Upper lobe of right lung (tissue), 1 donor: Measurements from ENCODE around the gene ADAMTS6. TPM values are rescaled to one million over a fixed set of nuclear protein-coding genes. Genes with fewer than 3 reads are reported as not detected.

Experiments
- ATAC-seq: fragments of 200-7000 bp; cut with Tn5 transposase; one replicate; pipeline ENCODE4 v1.9.1; 2020; ENCODE audit warnings: mild to moderate bottlenecking, moderate library complexity
- DNase-seq: peaks from one replicate; pipeline ENCODE4 v3.0.0-alpha.2; 2020
- H3K27ac ChIP-seq: fragments of 200-600 bp; one replicate; pipeline ENCODE4 v1.8.0; 2022
- H3K27me3 ChIP-seq: fragments of 200-600 bp; one replicate; pipeline ENCODE4 v1.8.0; 2022; ENCODE audit warnings: mild to moderate bottlenecking
- H3K36me3 ChIP-seq: fragments of 200-600 bp; one replicate; pipeline ENCODE4 v1.8.0; 2022
- H3K4me1 ChIP-seq: fragments of 200-600 bp; one replicate; pipeline ENCODE4 v1.8.0; 2022
- H3K4me3 ChIP-seq: fragments of 200-600 bp; one replicate; pipeline ENCODE4 v1.8.0; 2022; ENCODE audit warnings: mild to moderate bottlenecking
- H3K9me3 ChIP-seq: fragments of 200-600 bp; one replicate; pipeline ENCODE4 v1.8.0; 2022
- intact Hi-C: fragments of 100-400 bp; cut with DNase I; formaldehyde crosslinking; loops from one replicate; pipeline ENCODE4 v1.11.0; 2022
- total RNA-seq: library from RNA; stranded (reverse); fragmentation: NEBNext Ultra II Directional; extraction: Animal tissue kit (Norgen Biotek cat#: 25700); gene quantifications from one replicate; pipeline ENCODE4 v1.2.1, GENCODE V29; 2021
- TF ChIP-seq, protein P1 (sequence below): fragments of 200-600 bp; IDR thresholded peaks from one replicate; pipeline ENCODE4 v1.8.0; 2022; ENCODE audit warnings: antibody characterized with exemption
- donor health status: DM: no; HTN: yes; CAD: no; lungs with severe emphysema.

The ADAMTS6 gene
- total RNA-seq, 1 donor from 2014 or later = 2.3 TPM

DNA sequence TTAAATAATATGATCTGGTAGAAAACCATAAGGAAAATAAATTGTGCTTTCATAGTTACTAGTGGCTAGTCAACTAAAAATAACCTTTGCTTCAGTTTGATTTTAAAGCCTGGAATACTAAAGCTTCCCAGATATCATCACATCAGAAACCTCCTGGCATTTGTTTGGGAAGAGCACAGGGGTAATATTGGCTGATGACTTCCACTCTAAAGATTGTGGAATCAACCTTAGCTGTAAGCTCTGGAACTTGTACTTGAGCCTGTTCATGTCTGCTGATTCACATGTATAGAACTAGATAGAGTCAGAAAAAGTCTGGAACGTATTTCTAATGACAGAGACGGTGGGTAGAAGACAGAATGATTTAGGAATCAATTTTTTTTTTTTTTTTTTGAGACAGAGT lies 367.9 kb downstream of the ADAMTS6 start:
- no peak for DNase-seq
- Histone ChIP-seq H3K36me3 (no peaks in the 10 kb centered on the region), H3K4me3 (no peak overlapping the region), H3K4me1 (no peaks in the 10 kb centered on the region), H3K27me3 (no peaks in the 10 kb centered on the region), H3K9me3 (peaks cover 6% of the 10 kb centered on the region), H3K27ac (no peak overlapping the region)
- TF ChIP-seq, protein P1, sequence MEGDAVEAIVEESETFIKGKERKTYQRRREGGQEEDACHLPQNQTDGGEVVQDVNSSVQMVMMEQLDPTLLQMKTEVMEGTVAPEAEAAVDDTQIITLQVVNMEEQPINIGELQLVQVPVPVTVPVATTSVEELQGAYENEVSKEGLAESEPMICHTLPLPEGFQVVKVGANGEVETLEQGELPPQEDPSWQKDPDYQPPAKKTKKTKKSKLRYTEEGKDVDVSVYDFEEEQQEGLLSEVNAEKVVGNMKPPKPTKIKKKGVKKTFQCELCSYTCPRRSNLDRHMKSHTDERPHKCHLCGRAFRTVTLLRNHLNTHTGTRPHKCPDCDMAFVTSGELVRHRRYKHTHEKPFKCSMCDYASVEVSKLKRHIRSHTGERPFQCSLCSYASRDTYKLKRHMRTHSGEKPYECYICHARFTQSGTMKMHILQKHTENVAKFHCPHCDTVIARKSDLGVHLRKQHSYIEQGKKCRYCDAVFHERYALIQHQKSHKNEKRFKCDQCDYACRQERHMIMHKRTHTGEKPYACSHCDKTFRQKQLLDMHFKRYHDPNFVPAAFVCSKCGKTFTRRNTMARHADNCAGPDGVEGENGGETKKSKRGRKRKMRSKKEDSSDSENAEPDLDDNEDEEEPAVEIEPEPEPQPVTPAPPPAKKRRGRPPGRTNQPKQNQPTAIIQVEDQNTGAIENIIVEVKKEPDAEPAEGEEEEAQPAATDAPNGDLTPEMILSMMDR = no peak
- intact Hi-C loops = no loop called here
- no peak for ATAC-seq

DNA sequence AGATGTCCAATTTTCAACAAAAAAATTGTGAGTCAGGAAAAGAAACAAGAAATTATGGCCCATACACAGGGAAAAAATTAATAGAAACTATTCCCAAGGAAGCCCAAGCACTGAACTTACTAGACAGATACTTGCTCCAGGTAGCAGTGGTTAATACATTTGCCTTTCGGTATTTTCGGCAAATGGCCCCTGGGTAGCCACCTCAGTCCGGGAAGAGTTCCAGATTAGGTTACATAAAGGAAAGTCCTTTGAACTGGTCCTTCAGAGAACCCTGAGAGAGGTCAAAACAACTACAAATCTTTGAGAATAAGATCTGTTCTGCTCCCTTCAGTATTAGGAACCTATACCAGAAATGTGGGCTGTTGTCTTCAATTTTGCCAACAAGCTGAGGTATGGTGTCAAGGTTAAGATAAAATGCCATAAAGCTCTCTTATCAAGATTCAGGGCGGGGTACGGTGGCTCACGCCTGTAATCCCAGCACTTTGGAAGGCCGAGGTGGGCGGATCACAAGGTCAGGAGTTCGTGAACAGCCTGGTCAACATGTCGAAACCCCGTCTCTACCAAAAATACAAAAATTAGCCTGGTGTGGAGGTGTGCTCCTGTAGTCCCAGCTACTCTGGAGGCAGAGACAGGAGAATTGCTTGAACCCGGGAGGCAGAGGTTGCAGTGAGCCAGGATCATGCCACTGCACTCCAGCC lies 369.6 kb downstream of the ADAMTS6 start:
- H3K4me3 ChIP-seq = no peak overlapping the region

DNA sequence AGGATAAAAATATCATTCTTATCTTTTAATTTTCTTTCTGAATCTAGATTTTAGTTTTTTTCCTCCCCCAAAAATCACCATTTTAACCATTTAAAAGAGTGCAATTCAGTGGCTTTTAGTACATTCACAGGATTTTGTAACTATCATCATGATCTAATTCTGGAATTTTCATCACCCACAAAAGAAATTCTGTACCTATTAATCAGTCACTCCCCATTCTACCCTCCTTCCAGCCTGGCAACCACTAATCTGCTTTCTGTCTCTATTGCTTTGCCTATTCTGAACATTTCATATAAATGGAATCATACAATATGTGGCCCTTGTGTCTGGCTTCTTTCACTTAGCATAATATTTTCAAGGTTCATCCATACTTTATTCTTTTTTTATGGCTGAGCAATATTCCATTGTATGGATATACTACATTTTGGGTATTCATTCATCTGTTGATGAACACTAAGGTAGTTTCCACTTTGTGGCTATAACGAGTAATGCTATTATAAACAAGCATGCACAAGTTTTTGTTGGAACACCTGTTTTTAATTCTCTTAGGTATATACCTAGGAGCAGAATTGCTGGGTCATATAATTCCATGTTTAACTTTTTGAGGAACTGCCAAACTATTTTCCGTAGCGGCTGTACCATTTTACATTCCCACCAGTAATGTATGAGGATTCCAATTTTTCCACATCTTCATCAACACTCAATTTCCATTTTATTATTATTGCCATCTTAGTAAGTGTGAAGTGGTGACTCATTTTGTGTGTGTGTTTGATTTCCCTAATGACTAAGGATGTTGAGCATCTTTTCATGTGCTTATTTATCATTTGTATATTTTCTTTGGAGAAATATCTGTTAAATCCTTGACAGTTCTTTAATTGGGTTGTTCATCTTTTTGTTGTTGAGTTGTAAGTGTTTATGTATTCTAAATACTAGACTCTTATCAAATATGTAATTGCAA lies 372.7 kb downstream of the ADAMTS6 start:
- Histone ChIP-seq H3K27me3 (no peaks in the 10 kb centered on the region), H3K36me3 (no peaks in the 10 kb centered on the region), H3K4me1 (no peaks in the 10 kb centered on the region), H3K4me3 (no peak overlapping the region), H3K27ac (no peak overlapping the region), H3K9me3 (no peaks in the 10 kb centered on the region)
- intact Hi-C loops = no loop called here
- no peak for ATAC-seq
- TF ChIP-seq, protein P1 = no peak
- no peak for DNase-seq

More for the DNA sequence above, 369.6 kb downstream of the ADAMTS6 start:
- intact Hi-C loops = no loop called here
- H3K27me3 ChIP-seq = no peaks in the 10 kb centered on the region
- H3K27ac ChIP-seq = no peak overlapping the region
- no peaks in the 10 kb centered on the region for H3K9me3 ChIP-seq
- H3K36me3 ChIP-seq = no peaks in the 10 kb centered on the region
- no peak for DNase-seq
- TF ChIP-seq, protein P1 = no peak
- ATAC-seq = no peak
- H3K4me1 ChIP-seq = no peaks in the 10 kb centered on the region

DNA sequence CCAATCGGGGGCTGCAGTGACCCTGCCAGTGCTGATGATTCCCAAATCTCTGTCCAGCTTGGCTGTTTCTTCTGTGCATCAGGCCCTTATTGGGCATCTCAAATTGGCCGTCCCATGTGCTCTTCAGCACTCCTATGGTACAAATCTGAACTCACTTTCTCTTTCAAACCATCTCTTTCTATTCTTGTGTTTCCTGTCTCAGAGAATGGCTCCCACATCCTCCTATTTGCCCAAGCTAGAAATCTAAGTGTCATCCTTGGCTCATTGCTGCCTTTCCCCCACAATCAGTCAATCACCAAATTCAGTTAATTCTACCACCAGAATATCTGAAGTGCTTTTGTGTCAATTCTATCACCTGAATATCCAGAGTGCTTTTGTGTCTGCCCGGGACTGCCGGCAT lies 376.4 kb downstream of the ADAMTS6 start:
- Histone ChIP-seq H3K9me3 (no peaks in the 10 kb centered on the region), H3K4me1 (peaks cover 4% of the 10 kb centered on the region), H3K27ac (no peak overlapping the region), H3K4me3 (no peak overlapping the region), H3K36me3 (no peaks in the 10 kb centered on the region), H3K27me3 (no peaks in the 10 kb centered on the region)
- intact Hi-C loops = no loop called here
- DNase-seq = no peak
- ATAC-seq = no peak
- TF ChIP-seq, protein P1 = no peak

GRCh38 chr5:65104831-65105230 lies 376.9 kb downstream of the ADAMTS6 start:
- H3K36me3 ChIP-seq = no peaks in the 10 kb centered on the region
- no peaks in the 10 kb centered on the region for H3K9me3 ChIP-seq
- H3K27me3 ChIP-seq = no peaks in the 10 kb centered on the region
- no peak for DNase-seq
- peaks cover 4% of the 10 kb centered on the region for H3K4me1 ChIP-seq
- H3K4me3 ChIP-seq = no peak overlapping the region
- intact Hi-C loops = no loop called here
- no peak overlapping the region for H3K27ac ChIP-seq
- TF ChIP-seq, protein P1 = no peak
- no peak for ATAC-seq
